Right lobe of liver (tissue), 6 donors: Measurements from ENCODE around the gene TRAPPC12. TPM values are rescaled to one million over a fixed set of nuclear protein-coding genes. Genes with fewer than 3 reads are reported as not detected.

Source experiments
- ATAC-seq, 4 donors: fragments of 200-7000 bp; cut with Tn5 transposase; one replicate each; pipeline ENCODE4 v1.9.1; 2020; ENCODE audit warnings: mild to moderate bottlenecking in 4 of 4, moderate library complexity in 4 of 4
- DNase-seq, 3 donors: peaks; one replicate each; pipeline ENCODE4 v3.0.0-alpha.2; 2020
- H3K27ac ChIP-seq, 3 donors: fragments of 200-600 bp; one replicate each; pipeline ENCODE4 v1.8.0; 2022
- H3K27me3 ChIP-seq, 2 donors: fragments of 200-600 bp; one replicate each; pipeline ENCODE4 v1.8.0; 2022
- H3K36me3 ChIP-seq, 4 donors: fragments of 200-600 bp; sonication (generic) in 1 of 4; one replicate each; pipeline versions ENCODE4 v1.5.1 to v1.8.0; 2017 to 2022; ENCODE audit warnings: control low read depth in 1 of 4
- H3K4me1 ChIP-seq, 4 donors: fragments of 200-600 bp; sonication (generic) in 1 of 4; one replicate each; pipeline versions ENCODE4 v1.5.1 to v1.8.0; 2017 to 2022; ENCODE audit warnings: control low read depth in 1 of 4
- H3K4me3 ChIP-seq, 3 donors: fragments of 200-600 bp; one replicate each; pipeline ENCODE4 v1.8.0; 2022
- H3K9me3 ChIP-seq, 4 donors: fragments of 200-600 bp; sonication (generic) in 1 of 4; one replicate each; pipeline versions ENCODE4 v1.5.1 to v1.8.0; 2017 to 2022; ENCODE audit warnings: control low read depth in 1 of 4
- CTCF ChIP-seq, 4 donors: fragments of 200-600 bp in 3 of 4; fragments of 450-650 bp in 1 of 4; IDR thresholded peaks; one replicate each; pipeline versions ENCODE4 v1.5.1 to v1.8.0; 2016 to 2022; ENCODE audit warnings: antibody characterized with exemption in 4 of 4, mild to moderate bottlenecking in 2 of 4
- POLR2A ChIP-seq: fragments of 450-650 bp; IDR thresholded peaks from one replicate; pipeline ENCODE4 v1.6.1; 2017; ENCODE audit warnings: antibody characterized with exemption, mild to moderate bottlenecking
- WGBS: methylation state at CpG from one replicate; pipeline ENCODE4 v1.1.6; 2018; ENCODE audit warnings: low coverage, low lambda C conversion rate; ENCODE audit not compliant: insufficient coverage; ENCODE audit errors: missing lambda C conversion rate; 5-methylcytosine and 5-hydroxymethylcytosine counted together
- intact Hi-C, 2 donors: fragments of 100-400 bp; cut with DNase I; formaldehyde crosslinking; loops; one replicate each; pipeline versions ENCODE4 v1.11.2 to v1.14.1; 2022
- total RNA-seq, 6 experiments: library from RNA; depleted of rRNA in 2 of 6; stranded (reverse); fragments of >200 nt in 2 of 6; fragmentation: NEBNext Ultra II Directional in 3 of 6; extraction: Animal tissue kit (Norgen Biotek cat#: 25700) in 3 of 6; gene quantifications; one replicate each; pipeline versions ENCODE4 v1.1.0 to v1.2.4, GENCODE V29; 2016 to 2023
- donor health status: DM: no; HTN: yes; CAD: no.
- donor health status: DM: no; HTN: no; CAD: no.
- donor health status: DM: no; HTN: no; CAD: no.
- donor health status: DM: no; HTN: yes; CAD: no.
- donor health status: DM: no; HTN: yes; CAD: no.

The TRAPPC12 gene
- total RNA-seq, 6 experiments from 2014 or later: 39.2 to 92.4 (median 47.8) TPM

GRCh38 chr2:3481736-3482362 is 102.4 kb downstream of the TRAPPC12 start:
- 91% methylated on average over 9 of the region's 20 CpGs for WGBS
- intact Hi-C loops: no loop called here
- Histone ChIP-seq H3K9me3 (no peaks in the 10 kb centered on the region), H3K4me3 (no peak overlapping the region), H3K27me3 (no peaks in the 10 kb centered on the region), H3K4me1 (peaks cover 0 to 13% (median 4%) of the 10 kb centered on the region in 4 donors), H3K27ac (no peak overlapping the region), H3K36me3 (peaks cover 0 to 8% (median 3%) of the 10 kb centered on the region in 4 donors)
- DNase-seq (no peak), ATAC-seq (no peak)
- no peak for TF ChIP-seq POLR2A
- no peak for TF ChIP-seq CTCF (IDR thresholded peaks at IDR 0.05)

- no peak for TF ChIP-seq POLR2A
- no peak for TF ChIP-seq CTCF (IDR thresholded peaks at IDR 0.05)
- 93% methylated on average over 6 of the region's 20 CpGs for WGBS
- no peak for DNase-seq
- Histone ChIP-seq H3K4me3 (no peak overlapping the region), H3K9me3 (no peaks in the 10 kb centered on the region), H3K36me3 (peaks cover 0 to 8% (median 3%) of the 10 kb centered on the region in 4 donors), H3K27ac (no peak overlapping the region), H3K27me3 (no peaks in the 10 kb centered on the region), H3K4me1 (peaks cover 0 to 13% (median 4%) of the 10 kb centered on the region in 4 donors)
- ATAC-seq: no peak
- intact Hi-C loops: no loop called here
Observed at GRCh38 chr2:3482363-3482821, 102.9 kb downstream of the TRAPPC12 start.

GRCh38 chr2:3483227-3483985 is 103.9 kb downstream of the TRAPPC12 start:
- H3K27me3 ChIP-seq: no peaks in the 10 kb centered on the region
- WGBS: 67% methylated on average over 1 of the region's 30 CpGs
- peaks cover 0 to 13% (median 4%) of the 10 kb centered on the region in 4 donors for H3K4me1 ChIP-seq
- DNase-seq (no peak), ATAC-seq (peak in 2 of 4 donors; percentile 69 to 88)
- no peaks in the 10 kb centered on the region for H3K9me3 ChIP-seq
- intact Hi-C loops: no loop called here
- H3K27ac ChIP-seq: no peak overlapping the region
- peaks cover 0 to 8% (median 3%) of the 10 kb centered on the region in 4 donors for H3K36me3 ChIP-seq
- H3K4me3 ChIP-seq: no peak overlapping the region
- TF ChIP-seq CTCF (IDR thresholded peaks at IDR 0.05) (no peak), POLR2A (no peak)

GRCh38 chr2:3483986-3484960 is 104.8 kb downstream of the TRAPPC12 start:
- ATAC-seq: no peak
- Histone ChIP-seq H3K36me3 (peaks cover 0 to 4% (median 0%) of the 10 kb centered on the region in 4 donors), H3K9me3 (no peaks in the 10 kb centered on the region), H3K4me3 (no peak overlapping the region), H3K27ac (no peak overlapping the region), H3K4me1 (peaks cover 0 to 13% (median 4%) of the 10 kb centered on the region in 4 donors), H3K27me3 (no peaks in the 10 kb centered on the region)
- no peak for TF ChIP-seq POLR2A
- TF ChIP-seq CTCF (IDR thresholded peaks at IDR 0.05): no peak
- intact Hi-C loops: no loop called here
- WGBS: 86% methylated on average over 15 of the region's 34 CpGs
- DNase-seq: no peak
